ENCODE data around the gene SLC12A7. TPM values are rescaled to one million over a fixed set of nuclear protein-coding genes. Genes with fewer than 3 reads are reported as not detected.
A peak's percentile ranks its signal among the peaks of the same experiment; 100 is the strongest.

Gene SLC12A7
- total and polyA plus RNA-seq, 9 donors, result 5.9 to 33.9 (median 23.0) TPM

GRCh38 chr5:1066676-1067075 lies 45.2 kb downstream of the SLC12A7 start:
- Histone ChIP-seq H3K4me3 (no peak overlapping the region), H3K4me1 (ENCODE audit: insufficient read depth) (no peaks in the 10 kb centered on the region), H3K27me3 (no peaks in the 10 kb centered on the region), H3K27ac (no peak overlapping the region), H3K9me3 (no peaks in the 10 kb centered on the region), H3K36me3 (no peaks in the 10 kb centered on the region)
- WGBS, 3 donors, result 82 to 89% (median 86%) methylated on average over 12 of the region's 12 CpGs
- TF ChIP-seq EP300 (IDR thresholded peaks at IDR 0.05) (no peak), POLR2A (IDR thresholded peaks at IDR 0.05) (no peak), CTCF (IDR thresholded peaks at IDR 0.05) (no peak)
- no peak for DNase-seq
- intact Hi-C loops (cut with DNase I), result no loop called here

GRCh38 chr5:1065891-1066650 lies 45.8 kb downstream of the SLC12A7 start:
- TF ChIP-seq POLR2A (IDR thresholded peaks at IDR 0.05) (no peak), EP300 (IDR thresholded peaks at IDR 0.05) (no peak), CTCF (IDR thresholded peaks at IDR 0.05) (no peak)
- Histone ChIP-seq H3K27ac (no peak overlapping the region), H3K27me3 (no peaks in the 10 kb centered on the region), H3K9me3 (no peaks in the 10 kb centered on the region), H3K4me3 (no peak overlapping the region), H3K4me1 (ENCODE audit: insufficient read depth) (no peaks in the 10 kb centered on the region), H3K36me3 (no peaks in the 10 kb centered on the region)
- intact Hi-C loops (cut with DNase I), result no loop called here
- DNase-seq, result peak in 1 of 5 donors; percentile 19
- 90 to 93% (median 92%) methylated on average over 14 to 16 of the region's 16 CpGs for WGBS, 3 donors

GRCh38 chr5:1065143-1065750 lies 46.6 kb downstream of the SLC12A7 start:
- H3K36me3 ChIP-seq, result no peaks in the 10 kb centered on the region
- peak in 1 of 5 donors; percentile 12 for DNase-seq
- intact Hi-C loops (cut with DNase I), result no loop called here

More at GRCh38 chr5:1065143-1065750, 46.6 kb downstream of the SLC12A7 start:
- 88 to 89% (median 89%) methylated on average over 26 of the region's 26 CpGs for WGBS, 3 donors
- Histone ChIP-seq H3K9me3 (no peaks in the 10 kb centered on the region), H3K27ac (no peak overlapping the region), H3K27me3 (no peaks in the 10 kb centered on the region), H3K4me1 (ENCODE audit: insufficient read depth) (no peaks in the 10 kb centered on the region), H3K4me3 (no peak overlapping the region)
- TF ChIP-seq EP300 (IDR thresholded peaks at IDR 0.05), result no peak
- TF ChIP-seq CTCF (IDR thresholded peaks at IDR 0.05), result no peak
- no peak for TF ChIP-seq POLR2A (IDR thresholded peaks at IDR 0.05)

Measured in ovary (tissue), 9 donors.